HUES6 (cell line): ENCODE data around the gene PROM2.

Experiments used
- H3K27ac ChIP-seq: 2 replicates; pipeline ENCODE4 v1.7.0; 2013; ENCODE audit warnings: low read depth, mild to moderate bottlenecking, low read length, inconsistent platforms
- H3K27me3 ChIP-seq: 2 replicates; pipeline ENCODE4 v1.6.1; 2013; ENCODE audit warnings: low read length; ENCODE audit not compliant: control insufficient read depth, insufficient read depth
- H3K36me3 ChIP-seq: 2 replicates; pipeline ENCODE4 v1.6.1; 2013; ENCODE audit warnings: low read length; ENCODE audit not compliant: control insufficient read depth, insufficient read depth
- H3K4me1 ChIP-seq: 2 replicates; pipeline ENCODE4 v1.6.1; 2013; ENCODE audit warnings: low read length; ENCODE audit not compliant: control insufficient read depth, insufficient read depth
- H3K4me3 ChIP-seq: 2 replicates; pipeline ENCODE4 v1.5.1; 2013; ENCODE audit warnings: low read depth, low read length
- H3K9ac ChIP-seq: one replicate; pipeline ENCODE4 v1.6.1; 2013; ENCODE audit warnings: mild to moderate bottlenecking, low read length
- H3K9me3 ChIP-seq: 2 replicates; pipeline ENCODE4 v1.6.1; 2013; ENCODE audit warnings: low read depth, low read length; ENCODE audit not compliant: control insufficient read depth, insufficient read depth

Gene PROM2

DNA sequence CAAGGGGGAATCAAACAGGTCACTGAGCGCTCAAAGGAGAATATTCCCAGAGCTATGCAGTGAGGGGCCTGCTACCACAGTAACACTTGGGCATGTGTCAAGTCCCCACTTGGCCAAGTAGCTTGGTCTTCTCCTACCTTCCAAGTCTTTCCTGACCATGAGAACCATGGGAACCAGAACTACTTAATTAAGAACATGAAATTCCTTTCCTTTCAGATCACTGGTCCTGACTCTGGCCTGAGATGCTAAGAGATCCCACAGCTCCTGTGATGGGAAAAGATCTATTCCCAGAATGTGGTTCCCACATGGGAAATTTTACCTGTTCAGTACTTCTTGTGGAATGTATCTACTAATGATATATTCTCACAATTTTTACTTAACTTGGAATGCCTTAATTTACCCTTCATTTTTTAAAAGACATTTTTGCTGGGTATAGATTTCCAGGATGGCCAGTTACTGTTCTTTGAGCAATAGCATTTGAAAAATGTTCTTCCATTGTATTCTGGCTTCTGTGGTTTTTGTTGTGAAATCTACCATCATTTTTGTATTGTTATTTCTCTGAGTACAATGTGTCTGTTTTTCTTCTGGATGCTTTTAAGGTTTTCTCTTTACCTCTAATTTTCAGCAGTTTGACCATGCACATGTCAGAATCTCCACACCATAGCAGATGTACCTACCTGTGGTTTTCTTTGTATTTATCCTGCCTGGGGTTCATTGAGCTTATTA, 60.8 kb downstream of the PROM2 start:
- H3K27me3 ChIP-seq = 0 out of 2 replicates have a peak, but pooled peaks cover 4% of the 10 kb centered on the region

GRCh38 chr2:95336406-95336805, 62.2 kb downstream of the PROM2 start:
- Histone ChIP-seq H3K4me1 (no peaks in the 10 kb centered on the region), H3K9me3 (no peaks in the 10 kb centered on the region), H3K4me3 (no peak overlapping the region), H3K9ac (no peak overlapping the region), H3K27ac (no peak overlapping the region), H3K36me3 (no peaks in the 10 kb centered on the region), H3K27me3 (0 out of 2 replicates have a peak, but pooled peaks cover 15% of the 10 kb centered on the region)

More for the DNA sequence above, 60.8 kb downstream of the PROM2 start:
- peaks cover 5% of the 10 kb centered on the region; the same call in 1 of the 2 replicates for H3K4me1 ChIP-seq
- H3K9ac ChIP-seq = no peak overlapping the region
- no peak overlapping the region for H3K27ac ChIP-seq
- no peak overlapping the region for H3K4me3 ChIP-seq
- no peaks in the 10 kb centered on the region for H3K9me3 ChIP-seq
- H3K36me3 ChIP-seq = no peaks in the 10 kb centered on the region

GRCh38 chr2:95337829-95338228, 63.6 kb downstream of the PROM2 start:
- no peaks in the 10 kb centered on the region for H3K9me3 ChIP-seq
- no peaks in the 10 kb centered on the region for H3K4me1 ChIP-seq
- peaks cover 27% of the 10 kb centered on the region for H3K27me3 ChIP-seq
- H3K27ac ChIP-seq = no peak overlapping the region
- no peak overlapping the region for H3K4me3 ChIP-seq
- H3K36me3 ChIP-seq = no peaks in the 10 kb centered on the region
- H3K9ac ChIP-seq = no peak overlapping the region
